ENCODE data around the gene WDR72. TPM values are rescaled to one million over a fixed set of nuclear protein-coding genes. Genes with fewer than 3 reads are reported as not detected.

Gene WDR72
- total RNA-seq, 1 donor from 2014 or later: 0.14 TPM

GRCh38 chr15:53539878-53540277, 219.6 kb downstream of the WDR72 start:
- Mint-ChIP-seq H3K27ac (ENCODE audit: unreplicated experiment) (no peak overlapping the region), H3K36me3 (ENCODE audit: low read depth, unreplicated experiment) (no peaks in the 10 kb centered on the region), H3K27me3 (ENCODE audit: low read depth, unreplicated experiment) (no peaks in the 10 kb centered on the region), H3K9me3 (ENCODE audit: unreplicated experiment) (peaks cover 2% of the 10 kb centered on the region), H3K4me1 (ENCODE audit: low read depth, unreplicated experiment) (peaks cover 1% of the 10 kb centered on the region), H3K4me3 (ENCODE audit: unreplicated experiment) (no peak overlapping the region)
- TF ChIP-seq EZH2 (IDR thresholded peaks at IDR 0.05; ENCODE audit: insufficient read depth, low read length) (no peak), CTCF (IDR thresholded peaks at IDR 0.05; ENCODE audit: insufficient read depth, low read depth, low read length) (no peak)
- Histone ChIP-seq H3K4me1 (ENCODE audit: insufficient read depth, low read length) (peaks cover 3% of the 10 kb centered on the region), H3K27me3 (ENCODE audit: insufficient read depth, low read length) (no peaks in the 10 kb centered on the region), H3K4me3 (ENCODE audit: insufficient read depth, low read depth, low read length) (no peak overlapping the region), H3K27ac (ENCODE audit: low read depth, low read length) (no peak overlapping the region), H2AFZ (ENCODE audit: low read depth, low read length) (no peak overlapping the region), H3K9ac (ENCODE audit: low read length) (no peak overlapping the region), H3K4me2 (ENCODE audit: low read length) (no peak overlapping the region), H4K20me1 (ENCODE audit: insufficient read depth, low read length) (no peaks in the 10 kb centered on the region), H3K9me3 (ENCODE audit: insufficient read depth, low read depth, low read length) (no peaks in the 10 kb centered on the region), H3K36me3 (ENCODE audit: insufficient read depth, low read length) (no peaks in the 10 kb centered on the region), H3K79me2 (ENCODE audit: insufficient read depth, low read length) (no peaks in the 10 kb centered on the region)
- no peak for FAIRE-seq
- DNase-seq (ENCODE audit: low read depth): no peak

GRCh38 chr15:53536479-53537120, 222.9 kb downstream of the WDR72 start:
- FAIRE-seq: no peak
- H3K27ac ChIP-seq (ENCODE audit: low read depth, low read length): peak overlapping the region; percentile 38

More at GRCh38 chr15:53536479-53537120, 222.9 kb downstream of the WDR72 start:
- Histone ChIP-seq H3K9me3 (ENCODE audit: insufficient read depth, low read depth, low read length) (no peaks in the 10 kb centered on the region), H2AFZ (ENCODE audit: low read depth, low read length) (peak overlapping the region; percentile 13), H3K79me2 (ENCODE audit: insufficient read depth, low read length) (no peaks in the 10 kb centered on the region), H3K9ac (ENCODE audit: low read length) (no peak overlapping the region), H4K20me1 (ENCODE audit: insufficient read depth, low read length) (no peaks in the 10 kb centered on the region), H3K27me3 (ENCODE audit: insufficient read depth, low read length) (no peaks in the 10 kb centered on the region), H3K4me1 (ENCODE audit: insufficient read depth, low read length) (peaks cover 3% of the 10 kb centered on the region), H3K36me3 (ENCODE audit: insufficient read depth, low read length) (no peaks in the 10 kb centered on the region), H3K4me2 (ENCODE audit: low read length) (peak overlapping the region; percentile 38), H3K4me3 (ENCODE audit: insufficient read depth, low read depth, low read length) (no peak overlapping the region)
- Mint-ChIP-seq H3K27me3 (ENCODE audit: low read depth, unreplicated experiment) (no peaks in the 10 kb centered on the region), H3K4me1 (ENCODE audit: low read depth, unreplicated experiment) (peaks cover 1% of the 10 kb centered on the region), H3K9me3 (ENCODE audit: unreplicated experiment) (no peaks in the 10 kb centered on the region), H3K36me3 (ENCODE audit: low read depth, unreplicated experiment) (no peaks in the 10 kb centered on the region), H3K27ac (ENCODE audit: unreplicated experiment) (no peak overlapping the region), H3K4me3 (ENCODE audit: unreplicated experiment) (no peak overlapping the region)
- no peak for DNase-seq (ENCODE audit: low read depth)
- TF ChIP-seq EZH2 (IDR thresholded peaks at IDR 0.05; ENCODE audit: insufficient read depth, low read length): no peak
- no peak for TF ChIP-seq CTCF (IDR thresholded peaks at IDR 0.05; ENCODE audit: insufficient read depth, low read depth, low read length)
